Nephron progenitor cell (in vitro differentiated cells): ENCODE results near the gene PCDHGA1.
"Not testable (repeated sequence)": the region's sequence is repeated elsewhere in the genome, so short reads cannot be mapped to it uniquely, and the experiment has no call there.

Experiments
- DNase-seq: peaks from one replicate; pipeline ENCODE4 v3.0.0; 2021
- H3K27ac Mint-ChIP-seq: 2 replicates; pipeline ENCODE4 v1.8.0; 2021; ENCODE audit warnings: mild to moderate bottlenecking, moderate library complexity, mixed read lengths
- H3K27me3 Mint-ChIP-seq: 2 replicates; pipeline ENCODE4 v1.8.0; 2021; ENCODE audit warnings: mild to moderate bottlenecking, low read depth, mixed read lengths; ENCODE audit not compliant: poor library complexity
- H3K36me3 Mint-ChIP-seq: 2 replicates; pipeline ENCODE4 v1.8.0; 2021; ENCODE audit warnings: low read depth, mixed read lengths
- H3K4me1 Mint-ChIP-seq: 2 replicates; pipeline ENCODE4 v1.8.0; 2021; ENCODE audit warnings: mixed read lengths
- H3K4me3 Mint-ChIP-seq: 2 replicates; pipeline ENCODE4 v1.8.0; 2021; ENCODE audit warnings: mild to moderate bottlenecking, moderate library complexity, mixed read lengths
- H3K9me3 Mint-ChIP-seq: 2 replicates; pipeline ENCODE4 v1.8.0; 2021; ENCODE audit warnings: mild to moderate bottlenecking, moderate library complexity, mixed read lengths
- CTCF ChIP-seq: fragments of 200-600 bp; sonication (generic); IDR thresholded peaks from 2 replicates; pipeline ENCODE4 v1.5.0; 2021; ENCODE audit warnings: antibody characterized with exemption

The PCDHGA1 gene

GRCh38 chr5:141403387-141403786, 73.1 kb downstream of the PCDHGA1 start:
- no peak for TF ChIP-seq CTCF
- peaks cover 92% of the 10 kb centered on the region for H3K9me3 Mint-ChIP-seq
- peaks cover 77% of the 10 kb centered on the region for H3K36me3 Mint-ChIP-seq
- H3K4me1 Mint-ChIP-seq: peaks cover 4% of the 10 kb centered on the region
- H3K27me3 Mint-ChIP-seq: peaks cover 5% of the 10 kb centered on the region
- no peak overlapping the region for H3K4me3 Mint-ChIP-seq
- H3K27ac Mint-ChIP-seq: no peak overlapping the region
- DNase-seq: no peak

- peaks cover 88% of the 10 kb centered on the region for H3K36me3 Mint-ChIP-seq
- peak within 1 kb of the TSS; percentile 95 for H3K27ac Mint-ChIP-seq
- not testable (repeated sequence) for H3K27me3 Mint-ChIP-seq
- peaks cover 18% of the 10 kb centered on the region for H3K4me1 Mint-ChIP-seq
- DNase-seq: peak; percentile 87
- H3K9me3 Mint-ChIP-seq: peaks cover 98% of the 10 kb centered on the region
- TF ChIP-seq CTCF: peak; percentile 86
- peak within 1 kb of the TSS; percentile 97 for H3K4me3 Mint-ChIP-seq
Measured at GRCh38 chr5:141407790-141408505, 77.6 kb downstream of the PCDHGA1 start, which contains the start of gene PCDHGB6. PCDHGB6 (plus strand) TSS chr5:141408021; CDS start chr5:141408203, 182 bp downstream.

GRCh38 chr5:141409598-141410306, 79.4 kb downstream of the PCDHGA1 start:
- peak overlapping the region; percentile 79 for H3K4me3 Mint-ChIP-seq
- peaks cover 95% of the 10 kb centered on the region for H3K36me3 Mint-ChIP-seq
- DNase-seq: no peak
- peaks cover 23% of the 10 kb centered on the region for H3K27me3 Mint-ChIP-seq
- H3K9me3 Mint-ChIP-seq: peaks cover 100% of the 10 kb centered on the region
- no peak overlapping the region for H3K27ac Mint-ChIP-seq
- H3K4me1 Mint-ChIP-seq: peaks cover 23% of the 10 kb centered on the region
- TF ChIP-seq CTCF: no peak

GRCh38 chr5:141411575-141411974, 81.3 kb downstream of the PCDHGA1 start:
- Mint-ChIP-seq H3K4me1 (peaks cover 23% of the 10 kb centered on the region), H3K27ac (no peak overlapping the region), H3K36me3 (peaks cover 95% of the 10 kb centered on the region), H3K27me3 (peaks cover 23% of the 10 kb centered on the region), H3K9me3 (peaks cover 100% of the 10 kb centered on the region), H3K4me3 (peak overlapping the region; percentile 49)
- no peak for TF ChIP-seq CTCF
- no peak for DNase-seq

DNA sequence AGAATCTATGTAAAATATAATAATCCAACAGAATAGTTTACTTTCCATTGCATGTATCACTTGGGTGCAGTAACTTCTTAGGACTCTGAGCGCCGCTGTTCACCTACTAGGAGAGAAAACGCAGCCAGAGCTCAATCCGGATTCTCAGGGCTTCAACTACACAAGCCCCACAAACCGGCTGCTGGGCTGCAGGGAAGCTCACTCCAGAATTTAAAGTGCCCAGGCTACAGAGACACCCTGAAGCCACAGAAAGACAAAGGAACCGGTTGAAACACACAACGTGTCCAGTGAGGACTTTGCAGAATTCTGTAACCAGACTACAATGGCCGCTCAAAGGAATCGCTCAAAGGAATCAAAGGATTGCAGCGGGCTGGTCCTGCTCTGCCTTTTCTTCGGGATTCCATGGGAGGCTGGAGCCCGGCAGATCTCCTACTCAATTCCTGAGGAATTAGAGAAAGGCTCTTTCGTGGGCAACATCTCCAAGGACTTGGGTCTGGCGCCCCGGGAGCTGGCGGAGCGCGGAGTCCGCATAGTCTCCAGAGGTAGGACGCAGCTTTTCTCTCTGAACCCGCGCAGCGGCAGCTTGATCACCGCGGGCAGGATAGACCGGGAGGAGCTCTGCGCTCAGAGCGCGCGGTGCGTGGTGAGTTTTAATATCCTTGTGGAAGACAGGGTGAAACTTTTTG, 82.7 kb downstream of the PCDHGA1 start, which contains the start of gene PCDHGA10:
PCDHGA10 (plus strand) TSS at position 134 of the 686 bp plus-strand sequence; CDS start at position 323, 189 bp downstream.
- H3K27me3 Mint-ChIP-seq: peaks cover 26% of the 10 kb centered on the region
- peak; percentile 56 for TF ChIP-seq CTCF
- peak within 1 kb of the TSS; percentile 81 for H3K27ac Mint-ChIP-seq
- peak within 1 kb of the TSS; percentile 88 for H3K4me3 Mint-ChIP-seq
- peaks cover 99% of the 10 kb centered on the region for H3K9me3 Mint-ChIP-seq
- peak; percentile 45 for DNase-seq
- peaks cover 97% of the 10 kb centered on the region for H3K36me3 Mint-ChIP-seq
- peaks cover 26% of the 10 kb centered on the region for H3K4me1 Mint-ChIP-seq
